Endothelial cell of umbilical vein (primary cell): ENCODE data around the gene SFXN2. TPM values are rescaled to one million over a fixed set of nuclear protein-coding genes. Genes with fewer than 3 reads are reported as not detected.

ENCODE experiments used
- BruUV-seq: library from RNA; stranded (reverse); fragments of 400-500 nt; replicated peaks from 2 replicates; lab custom pipeline; 2021; lab: Mats Ljungman, UMichigan
- CTCF ChIA-PET: fragments of 300-600, 350-600 bp; sonication (Branson Sonifier 250); formaldehyde crosslinking; loops from one replicate; lab custom pipeline; 2021; ENCODE audit warnings: antibody characterized with exemption, inconsistent platforms; lab: Charles Lee
- POLR2A ChIA-PET: fragments of 300-600, 350-600 bp; sonication (Branson Sonifier 250); formaldehyde crosslinking; loops from one replicate; lab custom pipeline; 2021; ENCODE audit warnings: antibody characterized with exemption, inconsistent platforms; lab: Charles Lee
- DNase-seq: peaks from one replicate; pipeline ENCODE4 v3.0.0-alpha.2; 2011; ENCODE audit warnings: low read depth, low spot score
- FAIRE-seq: peaks from 2 replicates; lab custom pipeline; 2011; peaks lifted over from hg19 to GRCh38; lab: Jason Lieb, UNC
- H2AFZ ChIP-seq: 2 replicates; pipeline ENCODE4 v1.6.0; 2012; ENCODE audit warnings: low read depth, low read length, control low read depth, inconsistent platforms
- H3K27ac ChIP-seq: 2 replicates; pipeline ENCODE4 v1.5.1; 2011; ENCODE audit warnings: low read depth, mild to moderate bottlenecking, control low read depth, low read length, moderate library complexity; ENCODE audit not compliant: insufficient read depth
- H3K27me3 ChIP-seq, 2 experiments: 2 replicates each; pipeline versions ENCODE4 v1.6.0 to v1.6.1; 2011; ENCODE audit warnings: low read length in 2 of 2, mixed read lengths in 1 of 2; ENCODE audit not compliant: control insufficient read depth in 2 of 2, insufficient read depth in 2 of 2
- H3K36me3 ChIP-seq, 2 experiments: 2 replicates in 1 of 2; 3 replicates in 1 of 2; pipeline ENCODE4 v1.5.1; 2011; ENCODE audit warnings: low read length in 2 of 2, mild to moderate bottlenecking in 1 of 2, moderate library complexity in 1 of 2; ENCODE audit not compliant: control insufficient read depth in 2 of 2, insufficient read depth in 2 of 2; ENCODE audit errors: extremely low read depth in 1 of 2
- H3K4me1 ChIP-seq: 3 replicates; pipeline ENCODE4 v1.5.1; 2011; ENCODE audit warnings: mild to moderate bottlenecking, low read length; ENCODE audit not compliant: control insufficient read depth, insufficient read depth; ENCODE audit errors: extremely low read depth
- H3K4me2 ChIP-seq: 2 replicates; pipeline ENCODE4 v1.6.1; 2011; ENCODE audit warnings: low read length, control low read depth, mixed read lengths; ENCODE audit not compliant: insufficient read depth
- H3K4me3 ChIP-seq, 3 experiments: fragments of 200-600 bp in 1 of 3; sonication (generic), shearing (Covaris generic) in 1 of 3; replicated peaks in 1 of 3; 2 replicates each; pipeline ENCODE4 v1.5.1; 2011 to 2016; ENCODE audit warnings: control low read depth in 3 of 3, low read length in 3 of 3, mild to moderate bottlenecking in 2 of 3, inconsistent platforms in 1 of 3, low read depth in 1 of 3, moderate library complexity in 1 of 3; ENCODE audit not compliant: insufficient read depth in 1 of 3
- H3K79me2 ChIP-seq: 2 replicates; pipeline ENCODE4 v1.6.0; 2012; ENCODE audit warnings: low read length, inconsistent platforms; ENCODE audit not compliant: control insufficient read depth, insufficient read depth
- H3K9ac ChIP-seq: replicated peaks from 2 replicates; pipeline ENCODE3; 2011; ENCODE audit warnings: low read length, control low read depth; ENCODE audit not compliant: insufficient read depth; ENCODE audit errors: extremely low read depth
- H3K9me1 ChIP-seq: replicated peaks from 3 replicates; pipeline ENCODE4 v1.6.0; 2011; ENCODE audit warnings: mild to moderate bottlenecking, low read length; ENCODE audit not compliant: control insufficient read depth, insufficient read depth; ENCODE audit errors: extremely low read depth
- H3K9me3 ChIP-seq: replicated peaks from 2 replicates; pipeline ENCODE4 v1.5.1; 2012; ENCODE audit warnings: low read length, inconsistent platforms; ENCODE audit not compliant: control insufficient read depth, insufficient read depth
- H4K20me1 ChIP-seq: replicated peaks from 2 replicates; pipeline ENCODE3; 2011; ENCODE audit warnings: mild to moderate bottlenecking, low read length; ENCODE audit not compliant: control insufficient read depth, insufficient read depth; ENCODE audit errors: extremely low read depth
- FOS ChIP-seq: IDR thresholded peaks from 2 replicates; pipeline ENCODE4 v1.6.1; 2011; ENCODE audit warnings: mild to moderate bottlenecking, low read length, moderate library complexity, borderline replicate concordance; ENCODE audit not compliant: insufficient read depth
- GATA2 ChIP-seq: IDR thresholded peaks from 2 replicates; pipeline ENCODE4 v1.7.0; 2011; ENCODE audit warnings: low read depth, mild to moderate bottlenecking, moderate library complexity, mixed read lengths, low read length; ENCODE audit not compliant: insufficient read length, insufficient read depth
- JUN ChIP-seq: IDR thresholded peaks from 2 replicates; pipeline ENCODE4 v1.6.1; 2011; ENCODE audit warnings: borderline replicate concordance, low read depth; ENCODE audit not compliant: insufficient read length, insufficient read depth
- MYC ChIP-seq: IDR thresholded peaks from one replicate; pipeline ENCODE4 v1.6.1; 2011; ENCODE audit warnings: mild to moderate bottlenecking, low read depth, low read length
- POLR2A ChIP-seq: IDR thresholded peaks from 2 replicates; pipeline ENCODE4 v1.6.1; 2012; ENCODE audit warnings: low read depth, mild to moderate bottlenecking, control low read depth, low read length
- POLR2AphosphoS5 ChIP-seq: IDR thresholded peaks from 2 replicates; pipeline ENCODE4 v1.6.1; 2012; ENCODE audit warnings: low read depth, mild to moderate bottlenecking, control low read depth, low read length, moderate library complexity; ENCODE audit not compliant: insufficient read depth
- dilution Hi-C: fragments of 300-500 bp; cut with MboI; formaldehyde crosslinking; loops from one replicate; pipeline ENCODE4 v1.15.0; 2019; ENCODE audit warnings: low sequenced_read_pairs; ENCODE audit not compliant: extremely low pct_ligation_motif_present
- intact Hi-C: fragments of 100-400 bp; cut with micrococcal nuclease; formaldehyde crosslinking; loops from one replicate; pipeline ENCODE4 v1.10.0; 2022
- polyA plus RNA-seq, 4 experiments: library from polyadenylated mRNA; depleted of rRNA in 3 of 4; stranded (reverse) in 3 of 4; unstranded in 1 of 4; fragments of >200 nt; gene quantifications; 2 replicates each; pipeline versions ENCODE4 v1.2.1 to v1.2.3, GENCODE V29; 2011 to 2012; ENCODE audit warnings: missing spikeins in 1 of 4
- total RNA-seq: library from RNA; stranded (reverse); gene quantifications from 2 replicates; pipeline ENCODE4 v1.2.3, GENCODE V29; 2021
- TF ChIP-seq, protein P1 (sequence below), 2 donors: IDR thresholded peaks; 1 replicate in 1 of 2; 2 replicates in 1 of 2; pipeline ENCODE4 v1.5.1; 2011; ENCODE audit warnings: low read length in 2 of 2, mild to moderate bottlenecking in 2 of 2, moderate library complexity in 2 of 2, control low read depth in 1 of 2, inconsistent platforms in 1 of 2, low read depth in 1 of 2; ENCODE audit not compliant: insufficient read depth in 1 of 2; ENCODE audit errors: extremely low read depth in 1 of 2
- TF ChIP-seq, protein P2 (sequence below): IDR thresholded peaks from 2 replicates; pipeline ENCODE4 v1.6.1; 2011; ENCODE audit not compliant: insufficient read depth, insufficient read length

Gene SFXN2
- total and polyA plus RNA-seq, 2 donors (not counting 3 experiments of a cell fraction or from before 2014, with no cell fraction given), result 9.8 to 17.0 TPM

DNA sequence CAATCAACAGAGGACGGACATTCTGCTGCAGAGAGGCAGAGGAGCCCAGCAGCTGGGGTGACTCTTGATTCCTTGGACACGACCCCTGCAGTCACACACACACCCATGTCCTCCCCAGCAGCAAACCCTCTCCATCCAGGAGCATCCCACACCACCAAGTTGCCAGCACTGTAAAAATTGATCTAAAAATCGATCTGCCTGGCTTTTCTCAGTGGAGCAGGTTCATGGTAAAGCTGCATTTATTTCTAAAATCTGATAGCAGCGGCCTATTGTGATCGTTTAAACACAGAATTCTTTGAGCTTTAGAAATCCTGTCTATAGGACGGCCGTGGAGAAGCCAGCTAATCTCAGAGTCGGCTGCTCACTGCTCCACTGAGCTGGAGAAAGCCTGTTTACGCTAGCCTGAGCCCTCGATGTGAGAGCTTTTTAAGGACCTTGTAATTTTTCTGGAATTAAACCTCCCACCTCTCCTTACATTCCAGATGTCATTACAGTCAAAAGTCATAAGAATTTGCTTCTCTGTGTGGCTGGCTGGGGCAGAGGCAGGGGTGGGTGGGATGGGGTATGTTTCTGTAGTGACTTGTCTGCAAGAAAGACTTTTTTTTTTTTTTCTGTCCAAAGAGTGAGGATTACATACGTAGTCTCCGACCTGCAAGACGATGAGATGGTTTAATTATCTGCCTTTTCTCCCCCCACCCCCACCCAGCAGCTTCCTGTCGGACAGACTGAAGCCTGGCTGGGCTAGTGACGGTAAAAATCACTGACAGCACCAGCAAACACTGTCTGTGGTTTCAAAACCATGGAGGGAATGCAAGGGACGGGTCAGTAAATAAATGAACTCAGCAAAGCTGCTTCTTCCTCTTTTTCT lies 38.5 kb upstream of the SFXN2 start:
- Histone ChIP-seq H3K9me1 (no peaks in the 10 kb centered on the region), H3K4me3 (no peak overlapping the region), H2AFZ (no peak overlapping the region), H3K9ac (no peak overlapping the region), H4K20me1 (no peaks in the 10 kb centered on the region), H3K36me3 (no peaks in the 10 kb centered on the region), H3K4me1 (peaks cover 5% of the 10 kb centered on the region), H3K4me2 (no peak overlapping the region), H3K27me3 (no peaks in the 10 kb centered on the region), H3K9me3 (no peaks in the 10 kb centered on the region), H3K27ac (no peak overlapping the region), H3K79me2 (no peaks in the 10 kb centered on the region)
- FAIRE-seq (no peak), DNase-seq (no peak)
- intact Hi-C loops, result no loop called here
- dilution Hi-C loops, result no loop called here
- POLR2A ChIA-PET, result no interaction called here
- TF ChIP-seq POLR2A (no peak), FOS (no peak), MYC (no peak), POLR2AphosphoS5 (no peak), JUN (no peak), GATA2 (no peak)
- TF ChIP-seq, protein P1, sequence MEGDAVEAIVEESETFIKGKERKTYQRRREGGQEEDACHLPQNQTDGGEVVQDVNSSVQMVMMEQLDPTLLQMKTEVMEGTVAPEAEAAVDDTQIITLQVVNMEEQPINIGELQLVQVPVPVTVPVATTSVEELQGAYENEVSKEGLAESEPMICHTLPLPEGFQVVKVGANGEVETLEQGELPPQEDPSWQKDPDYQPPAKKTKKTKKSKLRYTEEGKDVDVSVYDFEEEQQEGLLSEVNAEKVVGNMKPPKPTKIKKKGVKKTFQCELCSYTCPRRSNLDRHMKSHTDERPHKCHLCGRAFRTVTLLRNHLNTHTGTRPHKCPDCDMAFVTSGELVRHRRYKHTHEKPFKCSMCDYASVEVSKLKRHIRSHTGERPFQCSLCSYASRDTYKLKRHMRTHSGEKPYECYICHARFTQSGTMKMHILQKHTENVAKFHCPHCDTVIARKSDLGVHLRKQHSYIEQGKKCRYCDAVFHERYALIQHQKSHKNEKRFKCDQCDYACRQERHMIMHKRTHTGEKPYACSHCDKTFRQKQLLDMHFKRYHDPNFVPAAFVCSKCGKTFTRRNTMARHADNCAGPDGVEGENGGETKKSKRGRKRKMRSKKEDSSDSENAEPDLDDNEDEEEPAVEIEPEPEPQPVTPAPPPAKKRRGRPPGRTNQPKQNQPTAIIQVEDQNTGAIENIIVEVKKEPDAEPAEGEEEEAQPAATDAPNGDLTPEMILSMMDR (IDR thresholded peaks at IDR 0.05; ENCODE audit: extremely low read depth in 1 of 2, insufficient read depth in 1 of 2, low read depth in 1 of 2, low read length in 2 of 2), result no peak
- TF ChIP-seq, protein P2, sequence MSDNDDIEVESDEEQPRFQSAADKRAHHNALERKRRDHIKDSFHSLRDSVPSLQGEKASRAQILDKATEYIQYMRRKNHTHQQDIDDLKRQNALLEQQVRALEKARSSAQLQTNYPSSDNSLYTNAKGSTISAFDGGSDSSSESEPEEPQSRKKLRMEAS, result no peak
- CTCF ChIA-PET, result interaction anchor here (0.7 to 8.1 kb wide), 6 partner anchors 8 to 225 kb away, joined by 3 to 75 read pairs (median 5); partner anchors contain the start of gene ARL3
- BruUV-seq, result no TSS peak
